ENCODE results near the gene TAAR1.
"Not testable (repeated sequence)": the region's sequence is repeated elsewhere in the genome, so short reads cannot be mapped to it uniquely, and the experiment has no call there.

The TAAR1 gene

DNA sequence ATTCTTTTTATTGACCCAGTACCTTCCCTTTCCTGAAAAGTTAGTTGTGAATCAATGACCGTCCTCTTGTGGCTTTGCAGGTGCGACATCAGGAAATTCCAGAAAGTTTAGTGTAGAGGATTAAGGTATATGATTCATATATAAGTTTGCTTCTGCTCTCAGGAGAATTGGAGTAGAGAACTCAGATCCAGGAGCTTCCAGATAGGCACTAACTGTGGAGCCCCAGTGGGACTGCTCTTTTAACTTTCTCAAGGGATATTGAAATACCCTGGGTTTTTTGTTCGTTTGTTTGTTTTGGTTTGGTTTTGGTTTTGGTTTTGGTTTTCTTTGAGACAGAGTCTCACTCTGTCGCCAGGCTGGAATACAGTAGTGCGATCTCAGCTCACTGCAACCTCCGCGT is 44.4 kb downstream of the TAAR1 start:
- no peaks in the 10 kb centered on the region for H3K27me3 ChIP-seq (ENCODE audit: insufficient read depth, low read length)
- H3K4me1 ChIP-seq (ENCODE audit: insufficient read depth, low read length) = no peaks in the 10 kb centered on the region
- H3K4me3 ChIP-seq (ENCODE audit: low read length) = no peak overlapping the region
- no peaks in the 10 kb centered on the region for H3K9me3 ChIP-seq (ENCODE audit: insufficient read depth, low read depth, low read length)
- no peak overlapping the region for H3K9ac ChIP-seq (ENCODE audit: low read depth, low read length)
- H3K36me3 ChIP-seq (ENCODE audit: insufficient read depth, low read depth, low read length) = no peaks in the 10 kb centered on the region
- H3K27ac ChIP-seq (ENCODE audit: low read length) = no peak overlapping the region

- Histone ChIP-seq H3K4me1 (ENCODE audit: insufficient read depth, low read length) (no peaks in the 10 kb centered on the region), H3K27me3 (ENCODE audit: insufficient read depth, low read length) (no peaks in the 10 kb centered on the region), H3K27ac (ENCODE audit: low read length) (no peak overlapping the region), H3K9ac (ENCODE audit: low read depth, low read length) (no peak overlapping the region), H3K9me3 (ENCODE audit: insufficient read depth, low read depth, low read length) (no peaks in the 10 kb centered on the region), H3K4me3 (ENCODE audit: low read length) (no peak overlapping the region), H3K36me3 (ENCODE audit: insufficient read depth, low read depth, low read length) (no peaks in the 10 kb centered on the region)
Observed at GRCh38 chr6:132612449-132613108, 46.4 kb downstream of the TAAR1 start.

- Histone ChIP-seq H3K36me3 (ENCODE audit: insufficient read depth, low read depth, low read length) (no peaks in the 10 kb centered on the region), H3K27me3 (ENCODE audit: insufficient read depth, low read length) (no peaks in the 10 kb centered on the region), H3K9me3 (ENCODE audit: insufficient read depth, low read depth, low read length) (no peaks in the 10 kb centered on the region), H3K4me1 (ENCODE audit: insufficient read depth, low read length) (no peaks in the 10 kb centered on the region), H3K27ac (ENCODE audit: low read length) (no peak overlapping the region), H3K9ac (ENCODE audit: low read depth, low read length) (no peak overlapping the region), H3K4me3 (ENCODE audit: low read length) (no peak overlapping the region)
Observed at GRCh38 chr6:132611616-132612015, 47.4 kb downstream of the TAAR1 start.

- Histone ChIP-seq H3K9me3 (ENCODE audit: insufficient read depth, low read depth, low read length) (no peaks in the 10 kb centered on the region), H3K27me3 (ENCODE audit: insufficient read depth, low read length) (no peaks in the 10 kb centered on the region), H3K36me3 (ENCODE audit: insufficient read depth, low read depth, low read length) (no peaks in the 10 kb centered on the region), H3K27ac (ENCODE audit: low read length) (no peak overlapping the region), H3K9ac (ENCODE audit: low read depth, low read length) (no peak overlapping the region), H3K4me1 (ENCODE audit: insufficient read depth, low read length) (no peaks in the 10 kb centered on the region), H3K4me3 (ENCODE audit: low read length) (no peak overlapping the region)
Observed at GRCh38 chr6:132607544-132608233, 51.3 kb downstream of the TAAR1 start.

- Histone ChIP-seq H3K27ac (ENCODE audit: low read length) (no peak overlapping the region), H3K4me3 (ENCODE audit: low read length) (no peak overlapping the region), H3K4me1 (ENCODE audit: insufficient read depth, low read length) (no peaks in the 10 kb centered on the region), H3K27me3 (ENCODE audit: insufficient read depth, low read length) (no peaks in the 10 kb centered on the region), H3K9me3 (ENCODE audit: insufficient read depth, low read depth, low read length) (no peaks in the 10 kb centered on the region), H3K36me3 (ENCODE audit: insufficient read depth, low read depth, low read length) (no peaks in the 10 kb centered on the region), H3K9ac (ENCODE audit: low read depth, low read length) (no peak overlapping the region)
Observed at GRCh38 chr6:132604635-132605152, 54.3 kb downstream of the TAAR1 start.

DNA sequence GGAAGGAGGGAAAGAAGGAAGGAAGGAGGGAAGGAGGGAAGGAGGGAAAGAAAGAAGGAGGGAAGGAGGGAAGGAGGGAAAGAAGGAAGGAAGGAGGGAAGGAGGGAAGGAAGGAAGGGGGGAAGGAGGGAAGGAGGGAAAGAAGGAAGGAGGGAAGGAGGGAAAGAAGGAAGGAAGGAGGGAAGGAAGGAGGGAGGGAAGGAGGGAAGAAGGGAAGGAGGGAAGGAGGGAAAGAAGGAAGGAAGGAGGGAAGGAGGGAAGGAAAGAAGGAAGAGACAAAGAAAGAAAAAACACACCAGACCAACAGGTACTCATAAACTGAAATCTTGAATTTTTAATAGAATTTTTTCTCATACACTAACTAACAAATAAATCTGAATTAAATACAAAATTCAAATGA is 58.1 kb downstream of the TAAR1 start:
- not testable (repeated sequence) for H3K9me3 ChIP-seq (ENCODE audit: insufficient read depth, low read depth, low read length); H3K27ac ChIP-seq (ENCODE audit: low read length); H3K4me3 ChIP-seq (ENCODE audit: low read length); H3K9ac ChIP-seq (ENCODE audit: low read depth, low read length); H3K27me3 ChIP-seq (ENCODE audit: insufficient read depth, low read length); H3K4me1 ChIP-seq (ENCODE audit: insufficient read depth, low read length); H3K36me3 ChIP-seq (ENCODE audit: insufficient read depth, low read depth, low read length)

GRCh38 chr6:132598473-132598872 is 60.5 kb downstream of the TAAR1 start:
- no peaks in the 10 kb centered on the region for H3K4me1 ChIP-seq (ENCODE audit: insufficient read depth, low read length)
- no peak overlapping the region for H3K4me3 ChIP-seq (ENCODE audit: low read length)
- H3K27ac ChIP-seq (ENCODE audit: low read length) = no peak overlapping the region
- H3K9ac ChIP-seq (ENCODE audit: low read depth, low read length) = no peak overlapping the region
- no peaks in the 10 kb centered on the region for H3K9me3 ChIP-seq (ENCODE audit: insufficient read depth, low read depth, low read length)
- H3K27me3 ChIP-seq (ENCODE audit: insufficient read depth, low read length) = no peaks in the 10 kb centered on the region
- no peaks in the 10 kb centered on the region for H3K36me3 ChIP-seq (ENCODE audit: insufficient read depth, low read depth, low read length)

DNA sequence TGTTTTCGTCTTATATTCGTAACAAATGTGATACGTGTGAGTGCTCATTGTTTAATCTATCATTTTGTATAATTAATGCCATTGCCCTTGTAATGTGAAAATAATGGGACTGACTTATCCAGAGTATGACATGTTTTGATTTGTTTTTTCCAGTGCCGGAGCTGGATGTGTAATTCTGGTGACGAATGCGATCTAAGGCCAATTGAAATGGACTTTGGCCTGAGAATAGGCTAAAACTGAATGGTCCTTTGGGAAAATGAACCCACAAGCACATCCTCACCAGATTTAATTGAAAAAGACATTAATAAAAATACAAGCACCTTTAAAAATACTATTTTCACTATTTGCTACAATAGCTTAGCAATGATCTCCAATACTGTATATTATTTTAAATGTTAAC is 62.8 kb downstream of the TAAR1 start:
- Histone ChIP-seq H3K27me3 (ENCODE audit: insufficient read depth, low read length) (no peaks in the 10 kb centered on the region), H3K27ac (ENCODE audit: low read length) (no peak overlapping the region), H3K4me1 (ENCODE audit: insufficient read depth, low read length) (no peaks in the 10 kb centered on the region), H3K4me3 (ENCODE audit: low read length) (no peak overlapping the region), H3K9ac (ENCODE audit: low read depth, low read length) (no peak overlapping the region), H3K36me3 (ENCODE audit: insufficient read depth, low read depth, low read length) (no peaks in the 10 kb centered on the region), H3K9me3 (ENCODE audit: insufficient read depth, low read depth, low read length) (no peaks in the 10 kb centered on the region)
